GM18519 (cell line): Measurements from ENCODE around the gene STK33.

Experiments
- ATAC-seq: cut with Tn5 transposase; IDR thresholded peaks from one replicate; pipeline ENCODE4 v1.9.1; 2021; ENCODE audit warnings: mild to moderate bottlenecking, moderate library complexity; ENCODE audit not compliant: unreplicated experiment, low FRiP score

The STK33 gene

GRCh38 chr11:8593935-8594909 is at the start of gene STK33:
Gene STK33 (minus strand): TSS chr11:8594228. CDS start chr11:8474905, 119,323 bp downstream.
- ATAC-seq = peak; percentile 79

- ATAC-seq = no peak
These were observed 48.3 kb upstream of the STK33 start for GRCh38 chr11:8642196-8642841.

GRCh38 chr11:8641332-8641731 is 47.3 kb upstream of the STK33 start:
- ATAC-seq = no peak

- no peak for ATAC-seq
These were observed 46.4 kb upstream of the STK33 start for GRCh38 chr11:8640267-8640906.

GRCh38 chr11:8639655-8640054 is 45.6 kb upstream of the STK33 start:
- ATAC-seq = no peak

GRCh38 chr11:8638300-8638699 is 44.3 kb upstream of the STK33 start:
- no peak for ATAC-seq

- ATAC-seq = no peak
These were observed 42.1 kb upstream of the STK33 start for GRCh38 chr11:8636127-8636526.

GRCh38 chr11:8634498-8634897 is 40.5 kb upstream of the STK33 start:
- ATAC-seq = no peak

- no peak for ATAC-seq
These were observed 37.5 kb upstream of the STK33 start for GRCh38 chr11:8631395-8632118.

GRCh38 chr11:8624698-8625097 is 30.7 kb upstream of the STK33 start:
- no peak for ATAC-seq

GRCh38 chr11:8621147-8621546 is 27.1 kb upstream of the STK33 start:
- ATAC-seq = no peak

- no peak for ATAC-seq
These were observed 23.0 kb upstream of the STK33 start for GRCh38 chr11:8617063-8617462.

GRCh38 chr11:8615291-8616032 is 21.4 kb upstream of the STK33 start:
- no peak for ATAC-seq

GRCh38 chr11:8614497-8614896 is 20.5 kb upstream of the STK33 start:
- ATAC-seq = no peak

GRCh38 chr11:8613036-8613435 is 19.0 kb upstream of the STK33 start:
- no peak for ATAC-seq

- no peak for ATAC-seq
These were observed 18.5 kb upstream of the STK33 start for GRCh38 chr11:8612522-8612921.

GRCh38 chr11:8610532-8611116 is 16.6 kb upstream of the STK33 start:
- ATAC-seq = no peak

GRCh38 chr11:8608652-8609051 is 14.6 kb upstream of the STK33 start:
- ATAC-seq = no peak

- ATAC-seq = no peak
These were observed 12.0 kb upstream of the STK33 start for GRCh38 chr11:8605971-8606563.
